ENCODE measurements around the gene CADPS2.

The CADPS2 gene

DNA sequence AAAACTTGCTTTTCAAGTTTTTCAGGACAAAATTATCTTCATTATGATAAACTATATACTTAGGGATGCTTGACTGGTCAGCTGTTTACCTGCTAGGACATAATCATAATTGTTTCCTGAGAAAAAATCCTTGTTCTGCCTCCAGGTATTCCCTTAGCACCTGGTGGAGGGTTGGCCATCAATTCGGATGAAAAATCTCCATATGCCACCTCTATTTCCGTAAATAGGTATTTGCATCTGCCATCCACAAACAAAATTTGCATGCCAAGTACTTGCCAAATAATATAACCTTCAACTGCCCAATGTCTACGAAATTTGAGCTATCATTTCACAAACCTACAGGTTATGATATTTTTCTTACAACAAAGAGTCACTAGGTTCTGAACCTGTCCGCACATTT is 313.6 kb downstream of the CADPS2 start:
- no peak overlapping the region for H3K4me3 ChIP-seq (replicated peaks; ENCODE audit: insufficient read depth, low read length)
- no peaks in the 10 kb centered on the region for H3K27me3 ChIP-seq (ENCODE audit: insufficient read depth, poor library complexity, severe bottlenecking)
- TF ChIP-seq GABPA (IDR thresholded peaks at IDR 0.05; ENCODE audit: low read depth) (no peak), SPI1 (IDR thresholded peaks at IDR 0.05; ENCODE audit: borderline replicate concordance, low read depth) (no peak), POLR2AphosphoS5 (IDR thresholded peaks at IDR 0.05; ENCODE audit: low read depth) (no peak), REST (IDR thresholded peaks at IDR 0.05; ENCODE audit: insufficient replicate concordance, low read depth) (no peak), CTCF (IDR thresholded peaks at IDR 0.05; ENCODE audit: insufficient read depth, low read length) (no peak)
- no peak overlapping the region for H3K27ac ChIP-seq (replicated peaks)
- DNase-seq (ENCODE audit: low read depth in 1 of 2, low spot score in 1 of 2) = no peak

DNA sequence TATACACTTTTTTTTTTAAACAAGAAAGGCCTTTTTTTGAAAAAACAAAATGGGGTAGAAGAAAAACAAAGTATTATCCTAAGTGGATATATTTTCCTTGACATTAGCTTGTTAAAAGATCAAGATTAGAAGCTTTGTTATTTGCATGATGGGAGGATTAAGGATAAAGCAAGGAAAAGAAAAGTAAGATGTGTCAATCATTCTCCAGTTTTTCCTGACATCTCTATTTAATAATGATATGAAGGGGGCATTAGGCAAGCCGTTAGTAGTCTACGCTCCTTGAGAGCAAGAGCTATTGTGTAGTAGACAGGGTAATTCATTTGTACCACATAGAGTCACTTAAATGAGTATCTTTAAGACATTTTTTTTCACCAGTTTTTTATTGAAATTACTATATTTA is 324.9 kb downstream of the CADPS2 start:
- no peaks in the 10 kb centered on the region for H3K27me3 ChIP-seq (ENCODE audit: insufficient read depth, poor library complexity, severe bottlenecking)
- no peak overlapping the region for H3K27ac ChIP-seq (replicated peaks)
- DNase-seq (ENCODE audit: low read depth in 1 of 2, low spot score in 1 of 2) = no peak
- TF ChIP-seq SPI1 (IDR thresholded peaks at IDR 0.05; ENCODE audit: borderline replicate concordance, low read depth) (no peak), GABPA (IDR thresholded peaks at IDR 0.05; ENCODE audit: low read depth) (no peak), REST (IDR thresholded peaks at IDR 0.05; ENCODE audit: insufficient replicate concordance, low read depth) (no peak), POLR2AphosphoS5 (IDR thresholded peaks at IDR 0.05; ENCODE audit: low read depth) (no peak), CTCF (IDR thresholded peaks at IDR 0.05; ENCODE audit: insufficient read depth, low read length) (no peak)
- no peak overlapping the region for H3K4me3 ChIP-seq (replicated peaks; ENCODE audit: insufficient read depth, low read length)

DNA sequence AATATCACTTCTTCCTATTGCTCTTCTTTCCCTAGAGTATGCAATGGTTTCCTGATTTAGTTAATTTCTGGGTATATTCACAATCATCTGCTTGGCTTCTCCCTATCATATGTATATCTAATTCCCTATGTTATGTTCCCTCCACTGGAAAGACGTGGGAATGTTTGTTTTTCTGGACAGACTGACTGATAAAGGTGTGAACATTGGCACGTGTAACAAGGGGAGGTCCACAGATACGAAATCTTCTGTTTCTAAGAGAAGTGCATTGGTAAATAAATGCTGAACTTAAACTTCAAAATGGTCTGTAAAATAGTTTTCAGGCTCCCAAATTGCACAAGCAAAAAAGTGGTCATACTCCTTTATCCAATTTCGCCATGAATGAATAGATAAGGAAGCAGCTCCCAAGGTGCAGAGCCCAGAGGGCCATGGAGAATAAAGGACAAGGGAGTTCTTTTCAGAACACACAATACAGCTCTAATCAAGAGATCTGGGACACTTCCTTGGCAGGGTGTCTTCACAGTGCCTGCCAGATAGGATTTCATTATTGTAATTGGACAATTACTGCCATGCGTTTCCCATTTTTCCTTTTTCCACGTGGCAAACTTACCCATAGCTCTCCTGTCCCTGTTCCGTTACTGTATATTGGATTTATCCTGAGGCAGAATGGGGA is 329.3 kb downstream of the CADPS2 start:
- Histone ChIP-seq H3K27ac (replicated peaks) (no peak overlapping the region), H3K4me3 (replicated peaks; ENCODE audit: insufficient read depth, low read length) (no peak overlapping the region), H3K27me3 (ENCODE audit: insufficient read depth, poor library complexity, severe bottlenecking) (no peaks in the 10 kb centered on the region)
- TF ChIP-seq POLR2AphosphoS5 (IDR thresholded peaks at IDR 0.05; ENCODE audit: low read depth) (no peak), GABPA (IDR thresholded peaks at IDR 0.05; ENCODE audit: low read depth) (no peak), CTCF (IDR thresholded peaks at IDR 0.05; ENCODE audit: insufficient read depth, low read length) (no peak), REST (IDR thresholded peaks at IDR 0.05; ENCODE audit: insufficient replicate concordance, low read depth) (no peak), SPI1 (IDR thresholded peaks at IDR 0.05; ENCODE audit: borderline replicate concordance, low read depth) (no peak)
- DNase-seq (ENCODE audit: low read depth in 1 of 2, low spot score in 1 of 2) = no peak

Measured in HL-60 (cell line).